HUDEP-2 (cell line): ENCODE results near the gene RBM5.

Source experiments
- DNase-seq, 76 experiments: peaks; one replicate each; lab custom pipeline; 2025; ENCODE audit not compliant: unreplicated experiment in 76 of 76; lab: John Stamatoyannopoulos, UW

The RBM5 gene

GRCh38 chr3:50137531-50137930, 48.8 kb downstream of the RBM5 start:
- DNase-seq: no peak

- no peak for DNase-seq
Measured at GRCh38 chr3:50138266-50139200, 49.8 kb downstream of the RBM5 start.

GRCh38 chr3:50139308-50139707, 50.6 kb downstream of the RBM5 start:
- no peak for DNase-seq

GRCh38 chr3:50139718-50140423, 51.2 kb downstream of the RBM5 start:
- no peak for DNase-seq

- DNase-seq: no peak
Measured at GRCh38 chr3:50140990-50141389, 52.3 kb downstream of the RBM5 start.

GRCh38 chr3:50146316-50146901, 57.7 kb downstream of the RBM5 start:
- DNase-seq: no peak

GRCh38 chr3:50147016-50147415, 58.3 kb downstream of the RBM5 start:
- DNase-seq: no peak

- no peak for DNase-seq
Measured at GRCh38 chr3:50147447-50147846, 58.7 kb downstream of the RBM5 start.

- DNase-seq: no peak
Measured at GRCh38 chr3:50147861-50148260, 59.1 kb downstream of the RBM5 start.

- no peak for DNase-seq
Measured at GRCh38 chr3:50150404-50150750, 61.7 kb downstream of the RBM5 start.

- no peak for DNase-seq
Measured at GRCh38 chr3:50150863-50151686, 62.4 kb downstream of the RBM5 start.

GRCh38 chr3:50151728-50152127, 63.0 kb downstream of the RBM5 start:
- DNase-seq: no peak

GRCh38 chr3:50153782-50154475, 65.2 kb downstream of the RBM5 start:
- no peak for DNase-seq

GRCh38 chr3:50154476-50154839, 65.7 kb downstream of the RBM5 start:
- peak in 2 of 76 experiments; percentile 48 to 63 for DNase-seq

GRCh38 chr3:50154840-50155490, 66.2 kb downstream of the RBM5 start, which contains the start of gene SEMA3F:
SEMA3F (plus strand) TSS chr3:50155324; CDS start chr3:50159623, 4,299 bp downstream.
- DNase-seq: peak in 37 of 76 experiments; percentile 5 to 63 (median 27)

- no peak for DNase-seq
Measured at GRCh38 chr3:50155491-50155878, 66.8 kb downstream of the RBM5 start.

- no peak for DNase-seq
Measured at GRCh38 chr3:50155891-50156290, 67.2 kb downstream of the RBM5 start.

- DNase-seq: no peak
Measured at GRCh38 chr3:50156549-50157493, 68.1 kb downstream of the RBM5 start.
